ENCODE data around the gene KDM3A. TPM values are rescaled to one million over a fixed set of nuclear protein-coding genes. Genes with fewer than 3 reads are reported as not detected.

The KDM3A gene
- total RNA-seq, 4 donors from 2014 or later = 40.5 to 81.8 (median 63.2) TPM

GRCh38 chr2:86485103-86485502 is 43.9 kb downstream of the KDM3A start:
- Histone ChIP-seq H3K27me3 (no peaks in the 10 kb centered on the region), H3K27ac (peak overlapping the region in 3 of 4 donors; percentile 58 to 80 (median 76)), H3K4me1 (peaks cover 11 to 50% (median 27%) of the 10 kb centered on the region in 3 donors), H3K36me3 (peaks cover 11 to 98% of the 10 kb centered on the region in 2 donors), H3K4me3 (no peak overlapping the region), H3K9me3 (no peaks in the 10 kb centered on the region)
- ATAC-seq = no peak
- TF ChIP-seq POLR2AphosphoS5 (IDR thresholded peaks at IDR 0.05) (no peak), EP300 (IDR thresholded peaks at IDR 0.05) (no peak), POLR2A (IDR thresholded peaks at IDR 0.05) (no peak), CTCF (IDR thresholded peaks at IDR 0.05) (no peak)

GRCh38 chr2:86485802-86486201 is 44.6 kb downstream of the KDM3A start:
- no peak for TF ChIP-seq POLR2A (IDR thresholded peaks at IDR 0.05)
- TF ChIP-seq EP300 (IDR thresholded peaks at IDR 0.05) = no peak
- TF ChIP-seq CTCF (IDR thresholded peaks at IDR 0.05) = no peak
- no peak for TF ChIP-seq POLR2AphosphoS5 (IDR thresholded peaks at IDR 0.05)
- no peaks in the 10 kb centered on the region for H3K9me3 ChIP-seq
- H3K4me1 ChIP-seq = peaks cover 14 to 50% (median 25%) of the 10 kb centered on the region in 3 donors
- peaks cover 11 to 98% of the 10 kb centered on the region in 2 donors for H3K36me3 ChIP-seq
- no peaks in the 10 kb centered on the region for H3K27me3 ChIP-seq
- ATAC-seq = no peak
- WGBS, 2 donors (ENCODE audit: low coverage in 1 of 2) = 90% methylated on average over 3 of the region's 3 CpGs
- peak overlapping the region in 3 of 4 donors; percentile 58 to 80 (median 76) for H3K27ac ChIP-seq
- no peak overlapping the region for H3K4me3 ChIP-seq

GRCh38 chr2:86487062-86487461 is 45.9 kb downstream of the KDM3A start:
- no peak for ATAC-seq
- WGBS, 2 donors (ENCODE audit: low coverage in 1 of 2) = 100% methylated on average over 2 of the region's 2 CpGs
- peaks cover 17 to 49% (median 18%) of the 10 kb centered on the region in 3 donors for H3K4me1 ChIP-seq
- TF ChIP-seq POLR2A (IDR thresholded peaks at IDR 0.05) (no peak), CTCF (IDR thresholded peaks at IDR 0.05) (no peak), POLR2AphosphoS5 (IDR thresholded peaks at IDR 0.05) (no peak), EP300 (IDR thresholded peaks at IDR 0.05) (no peak)
- H3K27me3 ChIP-seq = no peaks in the 10 kb centered on the region
- H3K4me3 ChIP-seq = no peak overlapping the region
- peaks cover 11 to 100% of the 10 kb centered on the region in 2 donors for H3K36me3 ChIP-seq
- no peaks in the 10 kb centered on the region for H3K9me3 ChIP-seq
- H3K27ac ChIP-seq = peak overlapping the region in 3 of 4 donors; percentile 40 to 80 (median 45)

GRCh38 chr2:86488561-86489250 is 47.5 kb downstream of the KDM3A start:
- WGBS, 2 donors (ENCODE audit: low coverage in 1 of 2) = 79 to 87% methylated on average over 3 to 7 of the region's 7 CpGs

GRCh38 chr2:86489542-86489941 is 48.4 kb downstream of the KDM3A start:
- Histone ChIP-seq H3K27me3 (no peaks in the 10 kb centered on the region), H3K36me3 (peaks cover 8 to 99% of the 10 kb centered on the region in 2 donors), H3K4me1 (peaks cover 5 to 34% (median 8%) of the 10 kb centered on the region in 3 donors), H3K9me3 (no peaks in the 10 kb centered on the region), H3K4me3 (no peak overlapping the region), H3K27ac (peak overlapping the region in 3 of 4 donors; percentile 61 to 74 (median 73))
- 90 to 100% methylated on average over 3 of the region's 3 CpGs for WGBS, 2 donors (ENCODE audit: low coverage in 1 of 2)
- no peak for ATAC-seq
- TF ChIP-seq POLR2A (IDR thresholded peaks at IDR 0.05) (no peak), CTCF (IDR thresholded peaks at IDR 0.05) (no peak), POLR2AphosphoS5 (IDR thresholded peaks at IDR 0.05) (no peak), EP300 (IDR thresholded peaks at IDR 0.05) (no peak)

More at GRCh38 chr2:86488561-86489250, 47.5 kb downstream of the KDM3A start:
- Histone ChIP-seq H3K4me3 (no peak overlapping the region), H3K36me3 (peaks cover 8 to 99% of the 10 kb centered on the region in 2 donors), H3K4me1 (peaks cover 5 to 39% (median 8%) of the 10 kb centered on the region in 3 donors), H3K27me3 (no peaks in the 10 kb centered on the region), H3K9me3 (no peaks in the 10 kb centered on the region), H3K27ac (peak overlapping the region; percentile 11 to 73 (median 58))
- TF ChIP-seq POLR2AphosphoS5 (IDR thresholded peaks at IDR 0.05) = no peak
- no peak for TF ChIP-seq EP300 (IDR thresholded peaks at IDR 0.05)
- ATAC-seq = no peak
